Uterus (tissue), 2 donors: ENCODE measurements around the gene CUZD1.

Experiments
- CTCF ChIP-seq, 4 experiments: fragments of 200-600 bp in 2 of 4; fragments of 450-650 bp in 2 of 4; sonication (generic) in 2 of 4; IDR thresholded peaks; one replicate each; pipeline ENCODE4 v1.5.1; 2016 to 2019; ENCODE audit warnings: antibody characterized with exemption in 4 of 4, mild to moderate bottlenecking in 2 of 4, moderate library complexity in 1 of 4
- POLR2A ChIP-seq, 2 donors: fragments of 450-650 bp; IDR thresholded peaks; one replicate each; pipeline ENCODE4 v1.6.1; 2016; ENCODE audit warnings: antibody characterized with exemption in 2 of 2, mild to moderate bottlenecking in 1 of 2, moderate library complexity in 1 of 2

GRCh38 chr10:122878799-122879338, 33.2 kb upstream of the CUZD1 start:
- TF ChIP-seq CTCF (IDR thresholded peaks at IDR 0.05) (no peak), POLR2A (IDR thresholded peaks at IDR 0.05) (no peak)
